K562 (cell line): Measurements from ENCODE around the gene RNF207. TPM values are rescaled to one million over a fixed set of nuclear protein-coding genes. Genes with fewer than 3 reads are reported as not detected.

Source experiments
- ATAC-seq: fragments of 200-7000 bp; cut with Tn5 transposase; 3 replicates; pipeline ENCODE4 v1.9.1; 2020; ENCODE audit warnings: moderate library complexity
- BruUV-seq: library from RNA; stranded (reverse); fragments of 400-500 nt; replicated peaks from 2 replicates; lab custom pipeline; 2021; lab: Mats Ljungman, UMichigan
- CTCF ChIA-PET: fragments of 300-600 bp; formaldehyde crosslinking; extraction: SDS; loops from one replicate; lab custom pipeline; 2021; ENCODE audit warnings: low intra/inter-chr PET ratio; lab: Yijun Ruan, JAX
- POLR2A ChIA-PET: fragments of 300-600, 350-650 bp; sonication (Branson Sonifier 250); formaldehyde crosslinking; extraction: SDS; loops from one replicate; lab custom pipeline; 2021; ENCODE audit warnings: antibody characterized with exemption, inconsistent platforms; lab: Yijun Ruan, JAX
- DNase-seq, 4 experiments: peaks; one replicate each; pipeline versions ENCODE4 v3.0.0 to v3.0.0-alpha.2; 2011 to 2018; ENCODE audit warnings: low spot score in 3 of 4, mixed read lengths in 3 of 4; ENCODE audit errors: extremely low read depth in 1 of 4
- FAIRE-seq: peaks from 2 replicates; lab custom pipeline; 2011; peaks lifted over from hg19 to GRCh38; lab: Jason Lieb, UNC
- H2AFZ ChIP-seq: 2 replicates; pipeline ENCODE4 v1.6.0; 2011; ENCODE audit warnings: low read depth, low read length, control low read depth, inconsistent platforms
- H3K27ac ChIP-seq: fragments of 200-600 bp; 3 replicates; pipeline ENCODE4 v1.8.0; 2011; ENCODE audit warnings: low read depth, mild to moderate bottlenecking, control low read depth, inconsistent platforms, low read length, moderate library complexity, mixed read lengths; ENCODE audit errors: extremely low read depth
- H3K27me3 ChIP-seq, 2 experiments: fragments of 300-600 bp in 1 of 2; 2 replicates in 1 of 2; 3 replicates in 1 of 2; pipeline versions ENCODE4 v1.6.0 to v1.8.0; 2011; ENCODE audit warnings: inconsistent platforms in 2 of 2, low read length in 2 of 2, mild to moderate bottlenecking in 1 of 2, mixed read lengths in 1 of 2, moderate library complexity in 1 of 2; ENCODE audit not compliant: control insufficient read depth in 2 of 2, insufficient read depth in 2 of 2
- H3K36me3 ChIP-seq: fragments of 300-600 bp; 3 replicates; pipeline ENCODE4 v1.8.0; 2011; ENCODE audit warnings: mild to moderate bottlenecking, low read length, inconsistent platforms; ENCODE audit not compliant: control insufficient read depth, insufficient read depth
- H3K4me1 ChIP-seq, 2 experiments: fragments of 200-600 bp in 1 of 2; replicated peaks in 1 of 2; 2 replicates in 1 of 2; 3 replicates in 1 of 2; pipeline versions ENCODE4 v1.5.1 to v1.8.0; 2011; ENCODE audit warnings: inconsistent platforms in 2 of 2, low read length in 2 of 2, mild to moderate bottlenecking in 1 of 2, mixed read lengths in 1 of 2, moderate library complexity in 1 of 2; ENCODE audit not compliant: control insufficient read depth in 2 of 2, insufficient read depth in 2 of 2
- H3K4me2 ChIP-seq: 2 replicates; pipeline ENCODE4 v1.6.1; 2011; ENCODE audit warnings: low read length, control low read depth, inconsistent platforms, mixed read lengths; ENCODE audit not compliant: insufficient read depth
- H3K4me3 ChIP-seq: fragments of 200-600 bp; sonication (generic), shearing (Covaris generic); 2 replicates; pipeline ENCODE4 v1.5.1; 2016; ENCODE audit warnings: control low read depth, inconsistent platforms
- H3K79me2 ChIP-seq: fragments of 200-600 bp; 3 replicates; pipeline ENCODE4 v1.8.0; 2011; ENCODE audit warnings: low read length, inconsistent platforms; ENCODE audit not compliant: control insufficient read depth, insufficient read depth
- H3K9ac ChIP-seq, 2 experiments: 2 replicates each; pipeline versions ENCODE4 v1.6.0 to v1.6.1; 2011; ENCODE audit warnings: low read depth in 2 of 2, low read length in 2 of 2, control low read depth in 1 of 2, inconsistent platforms in 1 of 2, mild to moderate bottlenecking in 1 of 2, mixed read lengths in 1 of 2; ENCODE audit not compliant: insufficient read depth in 1 of 2
- H3K9me1 ChIP-seq: one replicate; pipeline ENCODE4 v1.6.0; 2011; ENCODE audit warnings: inconsistent platforms, mild to moderate bottlenecking, low read length, moderate library complexity; ENCODE audit not compliant: control insufficient read depth, insufficient read depth
- H3K9me3 ChIP-seq: replicated peaks from 2 replicates; pipeline ENCODE4 v1.5.1; 2011; ENCODE audit warnings: low read depth, low read length, inconsistent platforms; ENCODE audit not compliant: control insufficient read depth, insufficient read depth
- H4K20me1 ChIP-seq: replicated peaks from 2 replicates; pipeline ENCODE4 v1.6.1; 2011; ENCODE audit warnings: low read length, inconsistent platforms, mixed read lengths; ENCODE audit not compliant: control insufficient read depth, insufficient read depth
- GATA2 ChIP-seq: sonication (generic); formaldehyde crosslinking; IDR thresholded peaks from 2 replicates; pipeline ENCODE4 v1.4.0; 2020; ENCODE audit warnings: mild to moderate bottlenecking, missing genetic modification reagents
- HDGF ChIP-seq: fragments of 450-650 bp; IDR thresholded peaks from 2 replicates; pipeline ENCODE4 v1.6.1; 2016
- HLTF ChIP-seq: fragments of 450-650 bp; IDR thresholded peaks from 2 replicates; pipeline ENCODE4 v1.6.1; 2016
- KLF13 ChIP-seq: fragments of 450-650 bp; IDR thresholded peaks from 2 replicates; pipeline ENCODE4 v1.6.1; 2016; ENCODE audit warnings: missing genetic modification characterization, low read depth, mild to moderate bottlenecking, missing compliant biosample characterization, moderate library complexity, borderline replicate concordance
- LARP7 ChIP-seq: fragments of 450-650 bp; IDR thresholded peaks from 2 replicates; pipeline ENCODE4 v1.6.1; 2016
- RAD21 ChIP-seq, 2 experiments: fragments of 250-450 bp in 1 of 2; fragments of 450-650 bp in 1 of 2; sonication (Bioruptor Pico) in 1 of 2; formaldehyde crosslinking in 1 of 2; IDR thresholded peaks in 1 of 2; conservative IDR thresholded peaks in 1 of 2; 2 replicates each; pipeline versions ENCODE4 v1.4.0 to v1.8.0; 2020 to 2022; ENCODE audit warnings: mild to moderate bottlenecking in 2 of 2, moderate library complexity in 1 of 2
- RFX5 ChIP-seq: IDR thresholded peaks from 2 replicates; pipeline ENCODE4 v1.6.1; 2011; ENCODE audit warnings: low read depth, mild to moderate bottlenecking, improper control_type of control experiment, low read length
- SAFB2 ChIP-seq: fragments of 200-400 bp; formaldehyde crosslinking; IDR thresholded peaks from 2 replicates; pipeline ENCODE4 v1.6.1; 2018; ENCODE audit warnings: borderline replicate concordance, low read length, low read depth, moderate library complexity; ENCODE audit not compliant: severe bottlenecking
- SRSF3 ChIP-seq: fragments of 200-400 bp; formaldehyde crosslinking; IDR thresholded peaks from 2 replicates; pipeline ENCODE4 v1.6.1; 2016; ENCODE audit warnings: mild to moderate bottlenecking, low read length, moderate library complexity; ENCODE audit not compliant: insufficient read depth
- TBP ChIP-seq: optimal IDR thresholded peaks from 2 replicates; pipeline ENCODE3; 2011; ENCODE audit warnings: low read depth, low read length, improper control_type of control experiment
- ZFP1 ChIP-seq: fragments of 450-650 bp; formaldehyde crosslinking; IDR thresholded peaks from 2 replicates; pipeline ENCODE4 v1.4.0; 2020; ENCODE audit warnings: mild to moderate bottlenecking, mixed read lengths
- ZNF316 ChIP-seq: fragments of 450-650 bp; IDR thresholded peaks from 2 replicates; pipeline ENCODE4 v1.6.1; 2016
- WGBS: fragments of 100-300 bp; shearing (Covaris generic); methylation state at CpG from one replicate; pipeline ENCODE4 v1.1.6; 2016; ENCODE audit warnings: low coverage, mixed read lengths; ENCODE audit not compliant: insufficient coverage; ENCODE audit errors: missing lambda C conversion rate; 5-methylcytosine and 5-hydroxymethylcytosine counted together
- in situ Hi-C: fragments of 300-500 bp; cut with MboI; formaldehyde crosslinking; loops from 4 replicates; pipeline ENCODE4 v1.15.0; 2018; ENCODE audit warnings: inconsistent platforms, mixed read lengths
- intact Hi-C: fragments of 100-400 bp; cut with micrococcal nuclease; formaldehyde crosslinking; loops from 2 replicates; pipeline ENCODE4 v1.14.2; 2022
- polyA plus RNA-seq, 8 experiments: library from polyadenylated mRNA; depleted of rRNA in 4 of 8; stranded (reverse) in 5 of 8; unstranded in 3 of 8; fragments of >200 nt; fragmentation: Nextera tagmentation in 2 of 8; fragmentation: Illumina TruSeq in 1 of 8; extraction: Ambion mirVana in 2 of 8; extraction: Trizol in 1 of 8; gene quantifications; 2 replicates each; pipeline versions ENCODE4 v1.2.1 to v1.2.3, GENCODE V29; 2011 to 2014; ENCODE audit warnings: inconsistent platforms in 1 of 8, missing spikeins in 1 of 8
- total RNA-seq, 7 experiments: library from RNA; depleted of rRNA in 6 of 7; stranded (reverse); fragments of >200 nt in 6 of 7; fragmentation: Illumina TruSeq in 2 of 7; extraction: Trizol in 2 of 7; gene quantifications; 2 replicates each; pipeline versions ENCODE4 v1.2.1 to v1.2.3, GENCODE V29; 2011 to 2021; ENCODE audit warnings: low replicate concordance in 1 of 7
- TF ChIP-seq, protein P1 (sequence below), 3 experiments: IDR thresholded peaks in 2 of 3; conservative IDR thresholded peaks in 1 of 3; 2 replicates each; pipeline ENCODE4 v1.5.1; 2011 to 2012; ENCODE audit warnings: low read length in 3 of 3, mild to moderate bottlenecking in 3 of 3, control low read depth in 2 of 3, improper control_type of control experiment in 1 of 3, inconsistent platforms in 1 of 3, low read depth in 1 of 3, mixed read lengths in 1 of 3, moderate library complexity in 1 of 3; ENCODE audit not compliant: insufficient read depth in 2 of 3

RNF207 gene
- total and polyA plus RNA-seq, 9 of the 15 experiments (the other 6 are each of a cell fraction or from before 2014, with no cell fraction given): 2.7 to 30.6 (median 12.9) TPM

- Histone ChIP-seq H3K4me3 (no peak overlapping the region), H3K27me3 (peaks cover 17 to 61% of the 10 kb centered on the region in 2 experiments; a peak in 4 of 5 replicates), H3K9me3 (no peaks in the 10 kb centered on the region), H3K4me2 (no peak overlapping the region; the same call in 1 of the 2 replicates), H3K4me1 (peaks cover 5 to 63% of the 10 kb centered on the region in 2 experiments; a peak in 3 of 5 replicates), H2AFZ (no peak overlapping the region), H4K20me1 (peaks cover 60% of the 10 kb centered on the region), H3K27ac (no peak overlapping the region), H3K9ac (0 out of 4 replicates have a peak overlapping the region, but pooled peaks of 1 of the 2 experiments have one; percentile 28), H3K9me1 (peaks cover 7% of the 10 kb centered on the region), H3K36me3 (no peaks in the 10 kb centered on the region), H3K79me2 (no peaks in the 10 kb centered on the region)
- intact Hi-C loops: no loop called here
- ChIA-PET CTCF (interaction anchor here (1.0 to 6.6 kb wide), 4 partner anchors 31 to 156 kb away, joined by 4 to 131 read pairs (median 7); no protein-coding TSS in a partner anchor), POLR2A (interaction anchor here (1.3 kb wide), 1 partner anchor 88 kb away, joined by 3 read pairs; no protein-coding TSS in a partner anchor)
- BruUV-seq: no TSS peak
- DNase-seq: peak; percentile 65 to 87 (median 78)
- WGBS: 16% methylated on average over 70 of the region's 96 CpGs
- no peak for FAIRE-seq
- ATAC-seq: 0 out of 3 replicates have a peak, but pooled peaks have one; percentile 2
- in situ Hi-C loops: loop anchor here (5.0 kb wide), 1 partner anchor 98 kb away; no protein-coding TSS in a partner anchor
- peak; percentile 46; the same call in 1 of the 2 replicates for TF ChIP-seq KLF13 (tag)
- TF ChIP-seq LARP7: no peak
- no peak for TF ChIP-seq HDGF
- TF ChIP-seq SRSF3: no peak
- TF ChIP-seq SAFB2: no peak
- TF ChIP-seq ZNF316: no peak
- no peak for TF ChIP-seq RFX5
- no peak for TF ChIP-seq GATA2 (CRISPR knock-in tag)
- TF ChIP-seq TBP: no peak
- TF ChIP-seq RAD21 (CRISPR knock-in tag; conservative IDR thresholded peaks at IDR 0.05 in 1 of 2, IDR thresholded peaks at IDR 0.05 in 1 of 2): peak in 1 of 2 experiments; percentile 51; a peak in 2 of 4 replicates
- TF ChIP-seq, protein P1, sequence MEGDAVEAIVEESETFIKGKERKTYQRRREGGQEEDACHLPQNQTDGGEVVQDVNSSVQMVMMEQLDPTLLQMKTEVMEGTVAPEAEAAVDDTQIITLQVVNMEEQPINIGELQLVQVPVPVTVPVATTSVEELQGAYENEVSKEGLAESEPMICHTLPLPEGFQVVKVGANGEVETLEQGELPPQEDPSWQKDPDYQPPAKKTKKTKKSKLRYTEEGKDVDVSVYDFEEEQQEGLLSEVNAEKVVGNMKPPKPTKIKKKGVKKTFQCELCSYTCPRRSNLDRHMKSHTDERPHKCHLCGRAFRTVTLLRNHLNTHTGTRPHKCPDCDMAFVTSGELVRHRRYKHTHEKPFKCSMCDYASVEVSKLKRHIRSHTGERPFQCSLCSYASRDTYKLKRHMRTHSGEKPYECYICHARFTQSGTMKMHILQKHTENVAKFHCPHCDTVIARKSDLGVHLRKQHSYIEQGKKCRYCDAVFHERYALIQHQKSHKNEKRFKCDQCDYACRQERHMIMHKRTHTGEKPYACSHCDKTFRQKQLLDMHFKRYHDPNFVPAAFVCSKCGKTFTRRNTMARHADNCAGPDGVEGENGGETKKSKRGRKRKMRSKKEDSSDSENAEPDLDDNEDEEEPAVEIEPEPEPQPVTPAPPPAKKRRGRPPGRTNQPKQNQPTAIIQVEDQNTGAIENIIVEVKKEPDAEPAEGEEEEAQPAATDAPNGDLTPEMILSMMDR (IDR thresholded peaks at IDR 0.05 in 2 of 3, conservative IDR thresholded peaks at IDR 0.05 in 1 of 3; ENCODE audit: insufficient read depth in 2 of 3, low read depth in 1 of 3, low read length in 3 of 3): peak in 2 of 3 experiments; percentile 14 to 19; a peak in 1 of 6 replicates
- no peak for TF ChIP-seq HLTF
- no peak for TF ChIP-seq ZFP1 (CRISPR knock-in tag)
Observed at GRCh38 chr1:6248932-6249738, 43.2 kb downstream of the RNF207 start.
